Measurements from ENCODE around the gene FAM241A.

DNA sequence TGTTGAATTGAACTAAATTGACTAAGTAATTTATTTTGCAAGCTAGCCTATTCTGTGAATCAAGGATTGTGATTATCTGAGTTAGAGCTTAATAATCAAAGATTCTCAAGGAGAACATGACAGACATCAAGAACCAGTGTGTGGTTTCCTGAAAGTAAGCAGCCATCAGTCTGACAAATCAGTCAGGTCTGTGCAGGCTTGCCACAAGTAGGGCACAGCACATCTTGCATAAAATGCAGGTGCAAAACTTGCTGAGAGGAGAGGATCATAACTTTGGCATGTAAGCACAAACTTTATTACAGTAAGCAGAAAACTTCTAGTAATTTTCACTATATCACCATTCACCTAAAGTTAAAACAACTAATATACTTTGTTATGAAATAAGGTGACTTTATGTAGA, 22.5 kb downstream of the FAM241A start:
- no peak for TF ChIP-seq FOXM1 (IDR thresholded peaks at IDR 0.05; ENCODE audit: borderline replicate concordance, low read depth)
- TF ChIP-seq CEBPB (IDR thresholded peaks at IDR 0.05): no peak
- TF ChIP-seq TEAD4 (IDR thresholded peaks at IDR 0.05): no peak

Data from Ishikawa (cell line).